GM18861 (cell line): ENCODE measurements around the gene VAMP8.
"Not testable (repeated sequence)": the region's sequence is repeated elsewhere in the genome, so short reads cannot be mapped to it uniquely, and the experiment has no call there.

Source experiments
- ATAC-seq: cut with Tn5 transposase; IDR thresholded peaks from one replicate; pipeline ENCODE4 v1.9.1; 2021; ENCODE audit not compliant: unreplicated experiment

The VAMP8 gene

GRCh38 chr2:85547089-85547858 is 30.1 kb upstream of the VAMP8 start:
- ATAC-seq: no peak

GRCh38 chr2:85547859-85548607 is 29.4 kb upstream of the VAMP8 start:
- no peak for ATAC-seq

- no peak for ATAC-seq
Measured at GRCh38 chr2:85548608-85548900, 28.8 kb upstream of the VAMP8 start.

- no peak for ATAC-seq
Measured at GRCh38 chr2:85549095-85549494, 28.3 kb upstream of the VAMP8 start.

GRCh38 chr2:85549826-85550225 is 27.6 kb upstream of the VAMP8 start:
- no peak for ATAC-seq

GRCh38 chr2:85550486-85550885 is 26.9 kb upstream of the VAMP8 start:
- no peak for ATAC-seq

GRCh38 chr2:85551698-85552678 is 25.4 kb upstream of the VAMP8 start:
- ATAC-seq: peak; percentile 61

GRCh38 chr2:85553184-85553583 is 24.2 kb upstream of the VAMP8 start:
- no peak for ATAC-seq

- ATAC-seq: no peak
Measured at GRCh38 chr2:85554980-85555612, 22.3 kb upstream of the VAMP8 start.

GRCh38 chr2:85557130-85557529 is 20.3 kb upstream of the VAMP8 start:
- no peak for ATAC-seq

GRCh38 chr2:85558160-85558559 is 19.2 kb upstream of the VAMP8 start:
- ATAC-seq: no peak

GRCh38 chr2:85560403-85560726 is 17.0 kb upstream of the VAMP8 start:
- not testable (repeated sequence) for ATAC-seq

- ATAC-seq: no peak
Measured at GRCh38 chr2:85560812-85561279, 16.5 kb upstream of the VAMP8 start.

- ATAC-seq: peak; percentile 92
Measured at GRCh38 chr2:85561280-85562212, 15.8 kb upstream of the VAMP8 start, which contains the start of gene GGCX. Gene GGCX, minus strand, starts transcription at chr2:85561493. Its CDS starts 65 bp downstream, at chr2:85561428.

- ATAC-seq: no peak
Measured at GRCh38 chr2:85564144-85564563, 13.2 kb upstream of the VAMP8 start.

- no peak for ATAC-seq
Measured at GRCh38 chr2:85566265-85566664, 11.1 kb upstream of the VAMP8 start.

- no peak for ATAC-seq
Measured at GRCh38 chr2:85575739-85576138, 1.6 kb upstream of the VAMP8 start.

GRCh38 chr2:85577063-85577385 is 362 bp upstream of the VAMP8 start:
- ATAC-seq: no peak

GRCh38 chr2:85578243-85579180 is 1.1 kb downstream of the VAMP8 start:
- no peak for ATAC-seq
